H9 (cell line): ENCODE measurements around the gene GRIK3. TPM values are rescaled to one million over a fixed set of nuclear protein-coding genes. Genes with fewer than 3 reads are reported as not detected.

Experiments
- DNase-seq: peaks from one replicate; pipeline ENCODE4 v3.0.0-alpha.2; 2017
- H2AFZ ChIP-seq: one replicate; pipeline ENCODE4 v1.6.1; 2013; ENCODE audit warnings: mild to moderate bottlenecking, low read length, control low read depth, moderate library complexity
- H2AK5ac ChIP-seq: 2 replicates; pipeline ENCODE4 v1.6.1; 2013; ENCODE audit warnings: low read length, control low read depth, mixed read lengths; ENCODE audit not compliant: insufficient read length
- H2BK120ac ChIP-seq: one replicate; pipeline ENCODE4 v1.6.1; 2013; ENCODE audit warnings: low read depth, mild to moderate bottlenecking, low read length, control low read depth, inconsistent platforms; ENCODE audit not compliant: poor library complexity, severe bottlenecking
- H2BK12ac ChIP-seq: 2 replicates; pipeline ENCODE4 v1.6.1; 2013; ENCODE audit warnings: low read length, control low read depth, mixed read lengths, low read depth; ENCODE audit not compliant: insufficient read length
- H2BK15ac ChIP-seq: 2 replicates; pipeline ENCODE4 v1.6.1; 2013; ENCODE audit warnings: low read depth, low read length, control low read depth
- H2BK20ac ChIP-seq: one replicate; pipeline ENCODE4 v1.6.1; 2013; ENCODE audit warnings: low read depth, mild to moderate bottlenecking, low read length, control low read depth, inconsistent platforms; ENCODE audit not compliant: poor library complexity, severe bottlenecking
- H2BK5ac ChIP-seq: 2 replicates; pipeline ENCODE4 v1.6.1; 2013; ENCODE audit warnings: low read length, control low read depth, mixed read lengths; ENCODE audit not compliant: insufficient read length
- H3K14ac ChIP-seq: 2 replicates; pipeline ENCODE4 v1.6.1; 2013; ENCODE audit warnings: low read length, control low read depth; ENCODE audit not compliant: insufficient read depth
- H3K18ac ChIP-seq: 2 replicates; pipeline ENCODE4 v1.6.1; 2013; ENCODE audit warnings: low read depth, mild to moderate bottlenecking, mixed read lengths, low read length, control low read depth; ENCODE audit not compliant: insufficient read length
- H3K23ac ChIP-seq: 2 replicates; pipeline ENCODE4 v1.6.1; 2013; ENCODE audit warnings: low read length, control low read depth, mixed read lengths, low read depth; ENCODE audit not compliant: insufficient read length
- H3K23me2 ChIP-seq: 2 replicates; pipeline ENCODE4 v1.6.1; 2013; ENCODE audit warnings: low read depth, mild to moderate bottlenecking, mixed read lengths, low read length, control low read depth; ENCODE audit not compliant: insufficient read length, poor library complexity, severe bottlenecking
- H3K27ac ChIP-seq: 2 replicates; pipeline ENCODE4 v1.5.1; 2013; ENCODE audit warnings: low read length, control low read depth, mixed read lengths, low read depth; ENCODE audit not compliant: insufficient read length
- H3K27me3 ChIP-seq: 2 replicates; pipeline ENCODE4 v1.6.1; 2013; ENCODE audit warnings: low read length, control low read depth, inconsistent platforms; ENCODE audit not compliant: insufficient read depth
- H3K4ac ChIP-seq: 2 replicates; pipeline ENCODE4 v1.6.1; 2013; ENCODE audit warnings: low read depth, mild to moderate bottlenecking, control low read depth, inconsistent platforms, low read length, moderate library complexity
- H3K4me1 ChIP-seq: 2 replicates; pipeline ENCODE4 v1.6.1; 2013; ENCODE audit warnings: low read length, control low read depth, inconsistent platforms; ENCODE audit not compliant: insufficient read depth
- H3K4me2 ChIP-seq: 2 replicates; pipeline ENCODE4 v1.6.1; 2013; ENCODE audit warnings: low read length, control low read depth, mixed read lengths; ENCODE audit not compliant: insufficient read length, insufficient read depth
- H3K56ac ChIP-seq: 2 replicates; pipeline ENCODE4 v1.6.1; 2013; ENCODE audit warnings: low read depth, mild to moderate bottlenecking, mixed read lengths, low read length, control low read depth; ENCODE audit not compliant: insufficient read length
- H3K79me1 ChIP-seq: 2 replicates; pipeline ENCODE4 v1.6.1; 2013; ENCODE audit warnings: low read depth, mild to moderate bottlenecking, moderate library complexity, low read length, control low read depth, inconsistent platforms; ENCODE audit not compliant: insufficient read depth, poor library complexity, severe bottlenecking
- H3K79me2 ChIP-seq: 2 replicates; pipeline ENCODE4 v1.6.1; 2013; ENCODE audit warnings: low read length, control low read depth, inconsistent platforms; ENCODE audit not compliant: insufficient read depth
- H3K9ac ChIP-seq: 2 replicates; pipeline ENCODE4 v1.6.1; 2013; ENCODE audit warnings: low read length, control low read depth, mixed read lengths; ENCODE audit not compliant: insufficient read length; ENCODE audit errors: extremely low read depth
- H3K9me3 ChIP-seq: one replicate; pipeline ENCODE4 v1.6.1; 2013; ENCODE audit warnings: low read depth, low read length, inconsistent platforms; ENCODE audit not compliant: control insufficient read depth
- H3T11ph ChIP-seq: one replicate; pipeline ENCODE4 v1.6.1; 2013; ENCODE audit warnings: mild to moderate bottlenecking, low read length, control low read depth, inconsistent platforms
- H4K20me1 ChIP-seq: one replicate; pipeline ENCODE4 v1.6.1; 2013; ENCODE audit not compliant: control insufficient read depth, insufficient read length, insufficient read depth
- H4K5ac ChIP-seq: 2 replicates; pipeline ENCODE4 v1.6.1; 2013; ENCODE audit warnings: low read depth, mild to moderate bottlenecking, mixed read lengths, low read length, control low read depth; ENCODE audit not compliant: insufficient read length
- H4K8ac ChIP-seq: replicated peaks from 2 replicates; pipeline ENCODE4 v1.6.1; 2013; ENCODE audit warnings: low read length, control low read depth, mixed read lengths, low read depth; ENCODE audit not compliant: insufficient read length
- H4K91ac ChIP-seq: 2 replicates; pipeline ENCODE4 v1.6.1; 2013; ENCODE audit warnings: low read depth, mild to moderate bottlenecking, moderate library complexity, mixed read lengths, low read length, control low read depth; ENCODE audit not compliant: insufficient read length
- H3K27ac Mint-ChIP-seq, 3 experiments: 2 replicates in 2 of 3; 3 replicates in 1 of 3; pipeline ENCODE4 v1.8.0; 2020 to 2021; ENCODE audit warnings: mixed read lengths in 3 of 3, mild to moderate bottlenecking in 1 of 3, moderate library complexity in 1 of 3
- H3K27me3 Mint-ChIP-seq: 2 replicates; pipeline ENCODE4 v1.8.0; 2021; ENCODE audit warnings: low read depth, mild to moderate bottlenecking, moderate library complexity, mixed read lengths
- H3K36me3 Mint-ChIP-seq, 3 experiments: 2 replicates in 2 of 3; 3 replicates in 1 of 3; pipeline ENCODE4 v1.8.0; 2020 to 2021; ENCODE audit warnings: low read depth in 3 of 3, mixed read lengths in 3 of 3; ENCODE audit not compliant: insufficient read depth in 1 of 3
- H3K4me1 Mint-ChIP-seq, 2 experiments: 2 replicates each; pipeline ENCODE4 v1.8.0; 2020; ENCODE audit warnings: mixed read lengths in 2 of 2
- H3K4me3 Mint-ChIP-seq, 2 experiments: 2 replicates in 1 of 2; 3 replicates in 1 of 2; pipeline ENCODE4 v1.8.0; 2020 to 2021; ENCODE audit warnings: mild to moderate bottlenecking in 2 of 2, mixed read lengths in 2 of 2, moderate library complexity in 1 of 2
- H3K9me3 Mint-ChIP-seq, 2 experiments: 2 replicates in 1 of 2; 3 replicates in 1 of 2; pipeline ENCODE4 v1.8.0; 2020; ENCODE audit warnings: mild to moderate bottlenecking in 2 of 2, mixed read lengths in 2 of 2, moderate library complexity in 1 of 2
- total RNA-seq: library from RNA; stranded (reverse); gene quantifications from 2 replicates; pipeline ENCODE4 v1.2.1, GENCODE V29; 2021
- TF ChIP-seq, protein P1 (sequence below): fragments of 200-600 bp; sonication (generic); conservative IDR thresholded peaks from 3 replicates; pipeline ENCODE4 v1.8.0; 2021; ENCODE audit warnings: antibody characterized with exemption, mild to moderate bottlenecking

The GRIK3 gene
- total RNA-seq, 1 experiment from 2014 or later: 1.7 TPM

DNA sequence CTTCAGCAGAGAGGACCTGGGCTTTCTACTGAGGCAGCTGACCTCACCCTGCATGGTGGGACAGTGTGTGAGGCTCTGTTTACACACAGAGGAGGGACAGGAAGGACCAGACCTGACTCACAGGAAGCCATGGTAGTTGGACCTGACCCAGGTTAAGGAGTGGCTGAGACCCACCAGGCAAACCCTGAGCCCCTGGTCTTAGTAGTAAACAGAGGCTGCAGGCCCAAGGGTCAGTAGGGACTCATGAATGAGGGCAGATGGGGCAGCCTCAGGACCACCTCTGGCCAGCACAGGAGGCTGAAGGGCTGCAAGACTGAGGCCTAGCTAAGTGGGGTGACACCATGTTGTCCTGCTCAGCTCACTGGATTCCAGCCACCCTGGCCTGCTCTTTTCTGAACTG, 273.2 kb downstream of the GRIK3 start:
- no peak overlapping the region for H3K4me3 Mint-ChIP-seq
- Histone ChIP-seq H2BK5ac (no peak overlapping the region), H4K20me1 (no peaks in the 10 kb centered on the region), H4K91ac (no peak overlapping the region), H2BK15ac (no peak overlapping the region), H3K79me2 (no peaks in the 10 kb centered on the region), H3K4ac (no peak overlapping the region), H2AK5ac (no peak overlapping the region), H3K27me3 (no peaks in the 10 kb centered on the region; the same call in 1 of the 2 replicates), H3K4me2 (no peak overlapping the region), H3K27ac (no peak overlapping the region), H2AFZ (no peak overlapping the region), H3T11ph (no peak overlapping the region), H4K8ac (no peak overlapping the region), H4K5ac (no peak overlapping the region), H3K9ac (no peak overlapping the region), H2BK20ac (no peak overlapping the region), H2BK12ac (no peak overlapping the region), H3K23me2 (no peaks in the 10 kb centered on the region), H3K79me1 (no peaks in the 10 kb centered on the region), H3K14ac (no peak overlapping the region), H3K9me3 (no peaks in the 10 kb centered on the region), H2BK120ac (no peak overlapping the region), H3K18ac (no peak overlapping the region), H3K23ac (no peak overlapping the region), H3K56ac (no peak overlapping the region), H3K4me1 (peaks cover 7% of the 10 kb centered on the region; the same call in 1 of the 2 replicates)
- no peak overlapping the region for H3K27ac Mint-ChIP-seq
- H3K4me1 Mint-ChIP-seq: peaks cover 27 to 28% of the 10 kb centered on the region in 2 experiments
- TF ChIP-seq, protein P1, sequence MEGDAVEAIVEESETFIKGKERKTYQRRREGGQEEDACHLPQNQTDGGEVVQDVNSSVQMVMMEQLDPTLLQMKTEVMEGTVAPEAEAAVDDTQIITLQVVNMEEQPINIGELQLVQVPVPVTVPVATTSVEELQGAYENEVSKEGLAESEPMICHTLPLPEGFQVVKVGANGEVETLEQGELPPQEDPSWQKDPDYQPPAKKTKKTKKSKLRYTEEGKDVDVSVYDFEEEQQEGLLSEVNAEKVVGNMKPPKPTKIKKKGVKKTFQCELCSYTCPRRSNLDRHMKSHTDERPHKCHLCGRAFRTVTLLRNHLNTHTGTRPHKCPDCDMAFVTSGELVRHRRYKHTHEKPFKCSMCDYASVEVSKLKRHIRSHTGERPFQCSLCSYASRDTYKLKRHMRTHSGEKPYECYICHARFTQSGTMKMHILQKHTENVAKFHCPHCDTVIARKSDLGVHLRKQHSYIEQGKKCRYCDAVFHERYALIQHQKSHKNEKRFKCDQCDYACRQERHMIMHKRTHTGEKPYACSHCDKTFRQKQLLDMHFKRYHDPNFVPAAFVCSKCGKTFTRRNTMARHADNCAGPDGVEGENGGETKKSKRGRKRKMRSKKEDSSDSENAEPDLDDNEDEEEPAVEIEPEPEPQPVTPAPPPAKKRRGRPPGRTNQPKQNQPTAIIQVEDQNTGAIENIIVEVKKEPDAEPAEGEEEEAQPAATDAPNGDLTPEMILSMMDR: no peak
- no peaks in the 10 kb centered on the region; a peak in 2 of 7 replicates for H3K36me3 Mint-ChIP-seq
- no peak for DNase-seq
- H3K27me3 Mint-ChIP-seq: peaks cover 12% of the 10 kb centered on the region
- peaks cover 9 to 10% of the 10 kb centered on the region in 2 experiments; a peak in 3 of 5 replicates for H3K9me3 Mint-ChIP-seq
